ENCODE data around the gene GYPA.
"Not testable (repeated sequence)": the region's sequence is repeated elsewhere in the genome, so short reads cannot be mapped to it uniquely, and the experiment has no call there.

The GYPA gene

GRCh38 chr4:144128709-144129320, 11.7 kb downstream of the GYPA start:
- not testable (repeated sequence) for DNase-seq

- not testable (repeated sequence) for DNase-seq
These were observed 15.4 kb downstream of the GYPA start for GRCh38 chr4:144125109-144125508.

DNA sequence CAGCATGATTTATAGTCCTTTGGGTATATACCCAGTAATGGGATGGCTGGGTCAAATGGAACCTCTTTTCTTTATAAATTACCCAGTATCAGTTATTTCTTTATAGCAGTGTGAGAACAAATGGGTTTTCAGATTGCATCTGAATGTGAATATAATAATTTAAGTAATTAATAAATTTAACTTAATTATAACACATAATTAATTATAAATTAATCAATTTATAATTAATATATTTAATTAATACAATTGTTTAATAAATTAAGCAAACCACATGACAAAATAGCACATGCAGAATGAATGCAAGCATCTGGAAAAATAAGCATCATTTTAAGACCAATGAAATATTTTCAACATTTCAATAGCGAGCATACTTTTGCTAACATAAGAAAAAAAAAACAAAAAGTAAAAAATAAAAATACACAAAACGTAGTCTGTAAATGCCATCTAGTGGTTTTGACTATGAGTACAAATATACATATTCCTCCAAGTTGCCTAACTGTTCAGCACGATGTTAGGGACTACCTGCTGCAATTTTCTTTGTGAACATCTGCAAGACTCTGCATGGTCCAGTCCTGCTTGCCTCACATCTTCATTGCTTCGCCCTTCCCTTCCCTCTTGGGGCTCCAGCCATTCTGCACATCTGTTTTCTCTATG, 16.4 kb downstream of the GYPA start:
- not testable (repeated sequence) for DNase-seq

DNA sequence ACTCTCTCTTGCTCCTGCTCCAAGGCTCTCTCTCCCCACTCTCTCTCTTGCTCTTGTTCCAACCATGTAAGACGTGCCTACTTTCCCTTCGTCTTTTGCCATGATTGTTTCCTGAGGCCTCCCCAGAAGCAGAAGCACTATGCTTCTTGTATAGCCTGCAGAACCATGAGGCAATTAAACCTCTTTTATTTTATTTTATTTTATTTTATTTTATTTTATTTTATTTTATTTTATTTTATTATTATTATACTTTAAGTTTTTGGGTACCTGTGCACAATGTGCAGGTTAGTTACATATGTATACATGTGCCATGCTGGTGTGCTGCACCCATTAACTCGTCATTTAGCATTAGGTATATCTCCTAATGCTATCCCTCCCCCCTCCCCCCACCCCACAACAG, 17.2 kb downstream of the GYPA start:
- not testable (repeated sequence) for DNase-seq

DNA sequence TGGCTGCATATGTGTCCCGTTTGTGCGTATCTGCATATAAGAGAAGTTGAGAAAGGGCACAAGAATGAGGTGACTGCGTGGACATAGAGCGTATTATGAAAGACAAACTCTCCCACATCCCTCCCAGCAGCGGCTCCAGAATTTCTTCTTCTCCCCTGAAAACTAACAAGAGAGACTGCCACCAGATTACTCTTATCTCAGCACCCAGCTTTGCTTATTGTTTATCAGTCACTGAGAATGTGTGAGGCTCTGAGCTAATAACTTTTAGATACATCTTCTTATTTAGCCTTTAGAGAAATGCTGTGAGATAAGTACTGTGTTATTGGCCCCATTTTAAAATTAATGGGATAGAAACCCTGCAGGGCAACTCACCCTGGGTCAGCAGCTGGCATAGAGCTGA, 20.8 kb downstream of the GYPA start:
- not testable (repeated sequence) for DNase-seq

- DNase-seq, result no peak
These were observed 25.0 kb downstream of the GYPA start for GRCh38 chr4:144115519-144115918.

DNA sequence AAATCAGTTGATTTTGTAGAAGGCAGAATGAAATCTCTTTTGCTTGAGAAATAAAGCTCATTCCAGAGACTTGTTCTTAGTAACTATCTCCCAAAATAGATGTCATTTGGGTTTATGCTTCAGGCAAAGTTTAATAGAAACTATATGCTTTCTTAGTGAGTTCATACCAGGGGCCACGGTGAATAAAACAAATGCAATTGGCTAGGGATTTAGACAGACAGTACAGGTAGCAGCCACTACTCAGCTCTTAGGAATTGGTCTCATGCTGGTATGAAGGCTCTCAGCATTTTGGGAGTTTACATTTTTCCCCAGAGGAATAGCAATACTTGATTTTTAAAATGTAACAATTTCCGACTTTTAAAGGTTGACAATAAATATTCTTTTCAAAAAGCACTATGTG, 27.0 kb downstream of the GYPA start:
- no peak for DNase-seq

DNA sequence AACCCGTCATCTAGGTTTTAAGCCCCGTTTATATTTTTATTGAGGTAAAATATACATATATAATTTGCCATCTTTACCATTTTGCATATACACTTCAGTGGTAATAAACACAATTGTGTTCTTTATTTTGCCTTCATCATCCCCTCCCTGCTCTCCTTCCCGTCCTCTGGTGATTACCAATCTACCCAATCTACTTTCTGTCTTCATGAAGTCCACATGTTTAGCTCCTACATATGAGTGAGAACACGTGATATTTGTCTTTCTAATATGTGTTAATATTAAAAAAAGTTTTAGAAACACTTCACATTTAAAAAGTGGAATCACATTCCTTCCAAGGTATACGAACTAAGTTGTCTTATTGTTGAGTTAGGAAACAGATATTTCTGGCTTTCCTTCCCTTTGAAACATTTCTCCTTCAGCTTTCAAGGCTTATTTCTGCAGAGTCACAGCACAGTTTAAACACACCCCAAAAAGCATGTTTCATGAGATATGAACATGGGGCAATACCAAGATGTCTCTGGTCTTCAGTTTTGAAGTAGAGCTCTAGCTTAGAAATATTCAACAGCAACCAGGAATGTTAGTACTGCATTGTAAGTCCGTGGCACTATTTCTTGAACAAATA, 35.9 kb downstream of the GYPA start:
- DNase-seq, result no peak

DNA sequence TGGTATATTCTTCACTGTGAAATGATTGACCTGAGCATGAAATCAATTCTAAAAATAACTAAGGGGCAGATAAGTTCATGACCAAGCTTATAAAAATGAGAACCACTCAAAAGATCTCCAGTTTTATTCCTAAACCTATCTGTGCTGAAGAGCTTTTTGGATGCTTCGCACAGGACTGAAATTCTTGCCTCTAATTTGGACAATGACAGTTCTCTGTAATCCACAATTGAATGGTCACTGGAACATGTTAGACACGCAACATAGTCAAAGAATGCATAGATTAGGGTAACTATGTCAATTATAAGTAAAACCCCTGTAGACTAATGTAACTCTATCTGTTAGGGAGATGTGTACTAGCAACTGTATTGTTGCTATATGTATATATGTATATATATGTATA, 42.7 kb downstream of the GYPA start:
- DNase-seq, result not testable (repeated sequence)

DNA sequence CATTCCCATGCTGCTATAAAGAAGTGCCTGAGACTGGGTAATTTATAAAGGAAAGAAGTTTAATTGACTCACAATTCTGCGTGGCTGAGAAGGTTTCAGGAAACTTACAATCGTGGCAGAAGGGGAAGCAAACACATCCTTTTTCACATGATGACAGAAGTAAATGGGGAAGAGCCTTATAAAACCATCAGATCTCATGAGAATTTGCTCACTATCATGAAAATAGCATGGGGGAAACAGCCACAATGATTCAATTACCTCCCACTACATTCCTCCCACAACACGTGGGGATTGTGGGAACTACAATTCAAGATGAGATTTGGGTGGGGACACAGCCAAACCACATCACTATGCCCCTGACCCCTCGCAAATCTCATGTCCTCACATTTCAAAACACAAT, 46.5 kb downstream of the GYPA start:
- not testable (repeated sequence) for DNase-seq

GRCh38 chr4:144091181-144091580, 49.3 kb downstream of the GYPA start:
- not testable (repeated sequence) for DNase-seq

- no peak for DNase-seq
These were observed 49.8 kb downstream of the GYPA start for GRCh38 chr4:144090744-144091143.

GRCh38 chr4:144082053-144082452, 58.5 kb downstream of the GYPA start:
- not testable (repeated sequence) for DNase-seq

- DNase-seq, result not testable (repeated sequence)
These were observed 60.4 kb downstream of the GYPA start for GRCh38 chr4:144080135-144080534.

DNA sequence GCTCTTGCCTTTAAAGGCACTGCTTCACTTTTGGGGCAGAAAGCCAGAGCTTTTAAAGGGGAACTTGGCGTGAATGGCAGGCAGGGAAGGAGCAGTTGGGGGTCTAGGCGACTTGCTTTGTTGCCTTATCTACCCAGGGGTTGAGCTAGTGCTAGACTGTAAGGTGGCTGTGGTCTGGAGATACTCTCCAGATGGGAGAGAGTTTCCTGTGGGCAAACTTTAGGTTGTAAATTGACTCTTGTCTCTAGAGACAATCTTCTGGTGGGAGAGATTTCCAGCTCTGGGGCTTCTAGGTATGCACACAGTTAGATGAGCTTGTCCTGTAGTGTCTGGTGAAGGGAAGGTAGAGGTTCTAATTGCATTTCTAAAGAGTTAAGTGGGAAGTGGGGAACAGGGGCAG, 61.8 kb downstream of the GYPA start:
- not testable (repeated sequence) for DNase-seq

GRCh38 chr4:144061556-144061955, 79.0 kb downstream of the GYPA start:
- DNase-seq, result not testable (repeated sequence)

DNA sequence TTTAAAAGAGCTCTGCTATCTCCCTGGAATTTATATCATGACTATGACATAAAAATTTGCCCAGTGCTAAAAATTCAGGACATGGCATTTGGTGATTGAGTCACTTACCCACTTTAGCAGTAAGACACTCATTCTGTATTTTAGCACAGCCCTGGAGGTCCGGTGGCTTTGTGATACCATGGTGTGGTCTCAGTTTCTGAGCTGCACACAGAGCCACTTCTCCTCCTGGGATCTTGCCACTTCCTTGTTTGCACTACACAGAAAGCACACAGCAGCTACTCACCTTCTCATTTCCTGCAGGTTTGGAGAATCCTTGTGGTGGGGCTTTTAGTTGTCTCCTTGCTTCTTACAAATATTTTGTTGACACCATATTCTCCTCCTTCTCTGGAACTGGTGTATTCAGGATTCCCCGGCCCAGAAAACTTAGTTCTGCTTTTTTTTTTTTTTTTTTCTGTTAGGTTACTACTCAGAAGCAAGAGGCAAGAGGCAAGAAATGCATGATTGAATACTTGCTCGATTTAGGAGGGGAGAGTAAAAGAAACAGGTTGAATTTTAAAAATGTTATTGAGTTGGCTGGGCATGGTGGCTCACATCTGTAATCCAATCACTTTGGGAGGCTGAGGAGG, 80.2 kb downstream of the GYPA start:
- not testable (repeated sequence) for DNase-seq

All from cerebellar nuclear complex (tissue), 1 donor.